WTC11 (cell line): ENCODE measurements around the gene COX17. TPM values are rescaled to one million over a fixed set of nuclear protein-coding genes. Genes with fewer than 3 reads are reported as not detected.

Experiments
- ATAC-seq: fragments of 200-7000 bp; cut with Tn5 transposase; 2 replicates; pipeline ENCODE4 v1.10.0; 2021; ENCODE audit warnings: mild to moderate bottlenecking, moderate library complexity
- CTCF ChIA-PET: fragments of 300-600 bp; sonication (Branson Sonifier 250); formaldehyde crosslinking; loops from one replicate; lab custom pipeline; 2021; ENCODE audit warnings: antibody characterized with exemption; lab: Charles Lee
- POLR2A ChIA-PET: fragments of 350-600 bp; sonication (Branson Sonifier 250); formaldehyde crosslinking; loops from one replicate; lab custom pipeline; 2021; ENCODE audit warnings: antibody characterized with exemption; lab: Charles Lee
- DNase-seq: peaks from one replicate; pipeline ENCODE4 v3.0.0; 2021; ENCODE audit warnings: low spot score
- H3K27ac Mint-ChIP-seq: 2 replicates; pipeline ENCODE4 v1.8.0; 2021; ENCODE audit warnings: mixed read lengths
- H3K27me3 Mint-ChIP-seq: 2 replicates; pipeline ENCODE4 v1.8.0; 2021; ENCODE audit warnings: low read depth, mild to moderate bottlenecking, moderate library complexity, mixed read lengths
- H3K36me3 Mint-ChIP-seq: 2 replicates; pipeline ENCODE4 v1.8.0; 2021; ENCODE audit warnings: mixed read lengths
- H3K4me1 Mint-ChIP-seq: 2 replicates; pipeline ENCODE4 v1.8.0; 2022; ENCODE audit warnings: mixed read lengths
- H3K4me3 Mint-ChIP-seq: 2 replicates; pipeline ENCODE4 v1.8.0; 2021; ENCODE audit warnings: mild to moderate bottlenecking, moderate library complexity, mixed read lengths
- H3K9me3 Mint-ChIP-seq: 2 replicates; pipeline ENCODE4 v1.8.0; 2021; ENCODE audit warnings: mixed read lengths
- EMX1 ChIP-seq: fragments of 250-450 bp; sonication (Bioruptor Pico); IDR thresholded peaks from 2 replicates; pipeline ENCODE4 v1.8.0; 2021; ENCODE audit warnings: mild to moderate bottlenecking
- FOXJ3 ChIP-seq: sonication (generic); formaldehyde crosslinking; IDR thresholded peaks from 2 replicates; pipeline ENCODE4 v1.9.0; 2021; ENCODE audit warnings: missing genetic modification reagents, mild to moderate bottlenecking, borderline replicate concordance
- IRF2 ChIP-seq: sonication (generic); formaldehyde crosslinking; IDR thresholded peaks from 2 replicates; pipeline ENCODE4 v1.8.0; 2022; ENCODE audit warnings: low read depth, missing genetic modification reagents, borderline replicate concordance
- KAT7 ChIP-seq: sonication (generic); formaldehyde crosslinking; IDR thresholded peaks from 2 replicates; pipeline ENCODE4 v1.8.1; 2023; ENCODE audit warnings: missing genetic modification reagents, mild to moderate bottlenecking, borderline replicate concordance
- PRDM15 ChIP-seq: sonication (generic); formaldehyde crosslinking; IDR thresholded peaks from 2 replicates; pipeline ENCODE4 v1.8.0; 2022; ENCODE audit warnings: missing genetic modification reagents
- PREB ChIP-seq: sonication (generic); formaldehyde crosslinking; IDR thresholded peaks from 2 replicates; pipeline ENCODE4 v1.8.1; 2022; ENCODE audit warnings: mild to moderate bottlenecking, missing genetic modification reagents, moderate library complexity, borderline replicate concordance
- TEAD1 ChIP-seq: sonication (generic); formaldehyde crosslinking; IDR thresholded peaks from 2 replicates; pipeline ENCODE4 v1.8.0; 2022; ENCODE audit warnings: mild to moderate bottlenecking, missing genetic modification reagents
- ZNF232 ChIP-seq: sonication (generic); formaldehyde crosslinking; IDR thresholded peaks from 2 replicates; pipeline ENCODE4 v1.8.0; 2022; ENCODE audit warnings: mild to moderate bottlenecking, missing genetic modification reagents
- ZNF671 ChIP-seq: fragments of 250-450 bp; sonication (Bioruptor Pico); IDR thresholded peaks from 2 replicates; pipeline ENCODE4 v1.8.0; 2021; ENCODE audit warnings: mild to moderate bottlenecking
- total RNA-seq: library from RNA; stranded (reverse); gene quantifications from 3 replicates; pipeline ENCODE4 v1.2.3, GENCODE V29; 2021
- TF ChIP-seq, protein P1 (sequence below): fragments of 200-600 bp; IDR thresholded peaks from 2 replicates; pipeline ENCODE4 v1.8.0; 2022; ENCODE audit warnings: antibody characterized with exemption
- TF ChIP-seq, protein P2 (sequence below): sonication (generic); formaldehyde crosslinking; IDR thresholded peaks from 2 replicates; pipeline ENCODE4 v1.8.1; 2022; ENCODE audit warnings: mild to moderate bottlenecking, moderate library complexity, missing genetic modification reagents
- TF ChIP-seq, protein P3 (sequence below): sonication (generic); formaldehyde crosslinking; IDR thresholded peaks from 2 replicates; pipeline ENCODE4 v1.8.0; 2022; ENCODE audit warnings: mild to moderate bottlenecking, missing genetic modification reagents
- TF ChIP-seq, protein P4 (sequence below): sonication (generic); formaldehyde crosslinking; IDR thresholded peaks from 2 replicates; pipeline ENCODE4 v1.8.1; 2023; ENCODE audit warnings: mild to moderate bottlenecking, moderate library complexity, missing genetic modification reagents
- TF ChIP-seq, protein P5 (sequence below): sonication (generic); formaldehyde crosslinking; IDR thresholded peaks from 2 replicates; pipeline ENCODE4 v1.8.0; 2023; ENCODE audit warnings: missing genetic modification reagents
- TF ChIP-seq, protein P6 (sequence below): sonication (generic); formaldehyde crosslinking; IDR thresholded peaks from 2 replicates; pipeline ENCODE4 v1.8.0; 2022; ENCODE audit warnings: mild to moderate bottlenecking, missing genetic modification reagents

COX17 gene
- total RNA-seq, 1 experiment from 2014 or later = 56.0 TPM

DNA sequence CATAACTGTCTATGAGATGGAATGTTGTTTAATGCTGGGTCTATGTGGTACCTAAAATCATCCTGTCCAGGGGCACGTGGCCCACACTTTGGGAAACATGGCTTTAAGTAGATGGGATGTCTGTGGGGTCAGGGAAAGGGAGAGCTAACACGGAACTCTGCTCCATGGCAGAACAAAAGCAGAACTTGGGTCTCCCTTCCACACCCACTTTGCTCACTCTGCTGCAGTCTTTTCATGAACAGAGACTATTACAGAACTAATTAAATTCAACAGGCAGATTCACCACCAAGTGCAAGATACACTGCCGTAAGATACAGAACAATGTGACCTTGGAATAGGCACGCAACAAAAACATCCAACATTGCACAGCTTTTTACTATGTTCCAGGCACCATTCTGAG lies 45.0 kb downstream of the COX17 start:
- no peak overlapping the region for H3K27ac Mint-ChIP-seq
- ChIA-PET POLR2A (no interaction called here), CTCF (no interaction called here)
- no peak for ATAC-seq
- no peak overlapping the region for H3K4me3 Mint-ChIP-seq
- peaks cover 7% of the 10 kb centered on the region for H3K4me1 Mint-ChIP-seq
- no peaks in the 10 kb centered on the region for H3K9me3 Mint-ChIP-seq
- no peaks in the 10 kb centered on the region for H3K36me3 Mint-ChIP-seq
- no peak for TF ChIP-seq FOXJ3 (CRISPR knock-in tag)
- TF ChIP-seq, protein P1, sequence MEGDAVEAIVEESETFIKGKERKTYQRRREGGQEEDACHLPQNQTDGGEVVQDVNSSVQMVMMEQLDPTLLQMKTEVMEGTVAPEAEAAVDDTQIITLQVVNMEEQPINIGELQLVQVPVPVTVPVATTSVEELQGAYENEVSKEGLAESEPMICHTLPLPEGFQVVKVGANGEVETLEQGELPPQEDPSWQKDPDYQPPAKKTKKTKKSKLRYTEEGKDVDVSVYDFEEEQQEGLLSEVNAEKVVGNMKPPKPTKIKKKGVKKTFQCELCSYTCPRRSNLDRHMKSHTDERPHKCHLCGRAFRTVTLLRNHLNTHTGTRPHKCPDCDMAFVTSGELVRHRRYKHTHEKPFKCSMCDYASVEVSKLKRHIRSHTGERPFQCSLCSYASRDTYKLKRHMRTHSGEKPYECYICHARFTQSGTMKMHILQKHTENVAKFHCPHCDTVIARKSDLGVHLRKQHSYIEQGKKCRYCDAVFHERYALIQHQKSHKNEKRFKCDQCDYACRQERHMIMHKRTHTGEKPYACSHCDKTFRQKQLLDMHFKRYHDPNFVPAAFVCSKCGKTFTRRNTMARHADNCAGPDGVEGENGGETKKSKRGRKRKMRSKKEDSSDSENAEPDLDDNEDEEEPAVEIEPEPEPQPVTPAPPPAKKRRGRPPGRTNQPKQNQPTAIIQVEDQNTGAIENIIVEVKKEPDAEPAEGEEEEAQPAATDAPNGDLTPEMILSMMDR = no peak
- TF ChIP-seq TEAD1 (CRISPR knock-in tag) = no peak
- TF ChIP-seq, protein P2, sequence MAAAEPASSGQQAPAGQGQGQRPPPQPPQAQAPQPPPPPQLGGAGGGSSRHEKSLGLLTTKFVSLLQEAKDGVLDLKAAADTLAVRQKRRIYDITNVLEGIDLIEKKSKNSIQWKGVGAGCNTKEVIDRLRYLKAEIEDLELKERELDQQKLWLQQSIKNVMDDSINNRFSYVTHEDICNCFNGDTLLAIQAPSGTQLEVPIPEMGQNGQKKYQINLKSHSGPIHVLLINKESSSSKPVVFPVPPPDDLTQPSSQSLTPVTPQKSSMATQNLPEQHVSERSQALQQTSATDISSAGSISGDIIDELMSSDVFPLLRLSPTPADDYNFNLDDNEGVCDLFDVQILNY (CRISPR knock-in tag) = no peak
- TF ChIP-seq PRDM15 (CRISPR knock-in tag) = no peak
- H3K27me3 Mint-ChIP-seq = no peaks in the 10 kb centered on the region
- no peak for DNase-seq

- H3K4me1 Mint-ChIP-seq = peaks cover 7% of the 10 kb centered on the region
- ATAC-seq (no peak), DNase-seq (no peak)
- POLR2A ChIA-PET = no interaction called here
- H3K27me3 Mint-ChIP-seq = no peaks in the 10 kb centered on the region
- no peak overlapping the region for H3K27ac Mint-ChIP-seq
- H3K4me3 Mint-ChIP-seq = no peak overlapping the region
- no peaks in the 10 kb centered on the region for H3K9me3 Mint-ChIP-seq
- CTCF ChIA-PET = no interaction called here
- H3K36me3 Mint-ChIP-seq = no peaks in the 10 kb centered on the region
- TF ChIP-seq IRF2 (CRISPR knock-in tag) (no peak), PREB (CRISPR knock-in tag) (no peak), PRDM15 (CRISPR knock-in tag) (no peak), TEAD1 (CRISPR knock-in tag) (no peak), KAT7 (CRISPR knock-in tag) (no peak), ZNF671 (CRISPR knock-in tag) (no peak), ZNF232 (CRISPR knock-in tag) (no peak), EMX1 (CRISPR knock-in tag) (no peak)
- TF ChIP-seq, protein P3, sequence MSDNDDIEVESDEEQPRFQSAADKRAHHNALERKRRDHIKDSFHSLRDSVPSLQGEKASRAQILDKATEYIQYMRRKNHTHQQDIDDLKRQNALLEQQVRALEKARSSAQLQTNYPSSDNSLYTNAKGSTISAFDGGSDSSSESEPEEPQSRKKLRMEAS (CRISPR knock-in tag) = no peak
- TF ChIP-seq, protein P1 = no peak
- TF ChIP-seq, protein P4, sequence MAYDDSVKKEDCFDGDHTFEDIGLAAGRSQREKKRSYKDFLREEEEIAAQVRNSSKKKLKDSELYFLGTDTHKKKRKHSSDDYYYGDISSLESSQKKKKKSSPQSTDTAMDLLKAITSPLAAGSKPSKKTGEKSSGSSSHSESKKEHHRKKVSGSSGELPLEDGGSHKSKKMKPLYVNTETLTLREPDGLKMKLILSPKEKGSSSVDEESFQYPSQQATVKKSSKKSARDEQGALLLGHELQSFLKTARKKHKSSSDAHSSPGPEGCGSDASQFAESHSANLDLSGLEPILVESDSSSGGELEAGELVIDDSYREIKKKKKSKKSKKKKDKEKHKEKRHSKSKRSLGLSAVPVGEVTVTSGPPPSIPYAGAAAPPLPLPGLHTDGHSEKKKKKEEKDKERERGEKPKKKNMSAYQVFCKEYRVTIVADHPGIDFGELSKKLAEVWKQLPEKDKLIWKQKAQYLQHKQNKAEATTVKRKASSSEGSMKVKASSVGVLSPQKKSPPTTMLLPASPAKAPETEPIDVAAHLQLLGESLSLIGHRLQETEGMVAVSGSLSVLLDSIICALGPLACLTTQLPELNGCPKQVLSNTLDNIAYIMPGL (CRISPR knock-in tag) = no peak
- TF ChIP-seq, protein P5, sequence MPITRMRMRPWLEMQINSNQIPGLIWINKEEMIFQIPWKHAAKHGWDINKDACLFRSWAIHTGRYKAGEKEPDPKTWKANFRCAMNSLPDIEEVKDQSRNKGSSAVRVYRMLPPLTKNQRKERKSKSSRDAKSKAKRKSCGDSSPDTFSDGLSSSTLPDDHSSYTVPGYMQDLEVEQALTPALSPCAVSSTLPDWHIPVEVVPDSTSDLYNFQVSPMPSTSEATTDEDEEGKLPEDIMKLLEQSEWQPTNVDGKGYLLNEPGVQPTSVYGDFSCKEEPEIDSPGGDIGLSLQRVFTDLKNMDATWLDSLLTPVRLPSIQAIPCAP (CRISPR knock-in tag) = no peak
- TF ChIP-seq, protein P6, sequence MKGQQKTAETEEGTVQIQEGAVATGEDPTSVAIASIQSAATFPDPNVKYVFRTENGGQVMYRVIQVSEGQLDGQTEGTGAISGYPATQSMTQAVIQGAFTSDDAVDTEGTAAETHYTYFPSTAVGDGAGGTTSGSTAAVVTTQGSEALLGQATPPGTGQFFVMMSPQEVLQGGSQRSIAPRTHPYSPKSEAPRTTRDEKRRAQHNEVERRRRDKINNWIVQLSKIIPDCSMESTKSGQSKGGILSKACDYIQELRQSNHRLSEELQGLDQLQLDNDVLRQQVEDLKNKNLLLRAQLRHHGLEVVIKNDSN (CRISPR knock-in tag) = no peak
Measured at GRCh38 chr3:119631516-119631915, 45.7 kb downstream of the COX17 start.
